HEK293 (cell line): ENCODE measurements around the gene TCEANC2.
"Not testable (repeated sequence)": the region's sequence is repeated elsewhere in the genome, so short reads cannot be mapped to it uniquely, and the experiment has no call there.

Source experiments
- CTCF ChIA-PET: fragments of 350-600 bp; formaldehyde crosslinking; extraction: SDS; loops from one replicate; lab custom pipeline; 2021; ENCODE audit warnings: antibody characterized with exemption; lab: Yijun Ruan, JAX
- POLR2A ChIA-PET: fragments of 300-600 bp; formaldehyde crosslinking; extraction: SDS; loops from one replicate; lab custom pipeline; 2020; ENCODE audit warnings: antibody characterized with exemption, inconsistent platforms; lab: Yijun Ruan, JAX
- H3K27ac ChIP-seq: fragments of 200-500 bp; sonication (Bioruptor generic); 2 replicates; pipeline ENCODE4 v1.5.1; 2014; ENCODE audit warnings: low read depth, low read length, control low read depth, inconsistent platforms; ENCODE audit errors: extremely low read depth
- H3K36me3 ChIP-seq, 2 experiments: fragments of 200-500 bp in 1 of 2; sonication (Bioruptor generic) in 1 of 2; 1 replicate in 1 of 2; 2 replicates in 1 of 2; pipeline ENCODE4 v1.5.1; 2014 to 2017; ENCODE audit warnings: inconsistent platforms in 2 of 2, low read length in 2 of 2; ENCODE audit not compliant: control insufficient read depth in 2 of 2, insufficient read depth in 1 of 2
- H3K4me1 ChIP-seq: fragments of 200-500 bp; sonication (Bioruptor generic); 2 replicates; pipeline ENCODE4 v1.5.1; 2014; ENCODE audit warnings: mild to moderate bottlenecking, low read length, inconsistent platforms; ENCODE audit not compliant: control insufficient read depth, insufficient read depth
- H3K4me3 ChIP-seq: 2 replicates; pipeline ENCODE4 v1.5.1; 2011; ENCODE audit warnings: low read depth, mild to moderate bottlenecking, control low read depth, low read length, moderate library complexity
- H3K9me3 ChIP-seq: fragments of 200-500 bp; sonication (Bioruptor generic); 2 replicates; pipeline ENCODE4 v1.5.1; 2014; ENCODE audit warnings: low read depth, low read length, inconsistent platforms; ENCODE audit not compliant: control insufficient read depth, insufficient read depth
- FEZF1 ChIP-seq: fragments of 450-650 bp; formaldehyde crosslinking; IDR thresholded peaks from 2 replicates; pipeline ENCODE4 v1.5.1; 2016; ENCODE audit warnings: missing biosample characterization, missing genetic modification characterization
- GLIS1 ChIP-seq: fragments of 450-650 bp; formaldehyde crosslinking; IDR thresholded peaks from 2 replicates; pipeline ENCODE4 v1.5.1; 2016; ENCODE audit warnings: missing biosample characterization, missing genetic modification characterization
- OSR2 ChIP-seq: fragments of 450-650 bp; formaldehyde crosslinking; IDR thresholded peaks from 2 replicates; pipeline ENCODE4 v1.5.1; 2016; ENCODE audit warnings: missing biosample characterization, missing genetic modification characterization
- SP3 ChIP-seq: fragments of 450-650 bp; formaldehyde crosslinking; IDR thresholded peaks from 2 replicates; pipeline ENCODE4 v1.5.1; 2016; ENCODE audit warnings: missing biosample characterization, missing genetic modification characterization
- YY1 ChIP-seq: fragments of 450-650 bp; formaldehyde crosslinking; IDR thresholded peaks from 2 replicates; pipeline ENCODE4 v1.5.1; 2018; ENCODE audit warnings: missing biosample characterization, missing genetic modification characterization
- ZNF146 ChIP-seq: fragments of 450-650 bp; formaldehyde crosslinking; IDR thresholded peaks from 2 replicates; pipeline ENCODE4 v1.5.1; 2016; ENCODE audit warnings: missing biosample characterization, missing genetic modification characterization
- ZNF16 ChIP-seq: fragments of 450-650 bp; formaldehyde crosslinking; IDR thresholded peaks from 2 replicates; pipeline ENCODE4 v1.5.1; 2016; ENCODE audit warnings: low read depth, missing biosample characterization, missing genetic modification characterization
- ZNF223 ChIP-seq: fragments of 450-650 bp; formaldehyde crosslinking; IDR thresholded peaks from 2 replicates; pipeline ENCODE4 v1.5.1; 2016; ENCODE audit warnings: missing biosample characterization, missing genetic modification characterization
- ZNF350 ChIP-seq: fragments of 450-650 bp; formaldehyde crosslinking; IDR thresholded peaks from 2 replicates; pipeline ENCODE4 v1.5.0; 2017; ENCODE audit warnings: missing biosample characterization, mild to moderate bottlenecking, missing genetic modification characterization
- ZNF423 ChIP-seq: fragments of 450-650 bp; formaldehyde crosslinking; IDR thresholded peaks from 2 replicates; pipeline ENCODE4 v1.5.1; 2016; ENCODE audit warnings: missing biosample characterization, missing genetic modification characterization
- ZNF514 ChIP-seq: fragments of 450-650 bp; formaldehyde crosslinking; IDR thresholded peaks from 2 replicates; pipeline ENCODE4 v1.5.1; 2016; ENCODE audit warnings: missing biosample characterization, missing genetic modification characterization
- ZNF544 ChIP-seq: fragments of 450-650 bp; formaldehyde crosslinking; IDR thresholded peaks from 2 replicates; pipeline ENCODE4 v1.5.0; 2017; ENCODE audit warnings: missing biosample characterization, missing genetic modification characterization
- ZNF785 ChIP-seq: fragments of 450-650 bp; formaldehyde crosslinking; IDR thresholded peaks from 2 replicates; pipeline ENCODE4 v1.5.1; 2016; ENCODE audit warnings: missing biosample characterization, missing genetic modification characterization
- TF ChIP-seq, protein P1 (sequence below): fragments of 450-650 bp; formaldehyde crosslinking; IDR thresholded peaks from 2 replicates; pipeline ENCODE4 v1.5.1; 2016; ENCODE audit warnings: missing biosample characterization, missing genetic modification characterization
- TF ChIP-seq, protein P2 (sequence below): fragments of 450-650 bp; formaldehyde crosslinking; IDR thresholded peaks from 2 replicates; pipeline ENCODE4 v1.5.1; 2016; ENCODE audit warnings: missing biosample characterization, missing genetic modification characterization
- TF ChIP-seq, protein P3 (sequence below): fragments of 450-650 bp; formaldehyde crosslinking; IDR thresholded peaks from 2 replicates; pipeline ENCODE4 v1.5.1; 2016; ENCODE audit warnings: missing biosample characterization, missing genetic modification characterization
- TF ChIP-seq, protein P4 (sequence below): fragments of 450-650 bp; formaldehyde crosslinking; IDR thresholded peaks from 2 replicates; pipeline ENCODE4 v1.5.1; 2016; ENCODE audit warnings: missing biosample characterization, missing genetic modification characterization

Gene TCEANC2

DNA sequence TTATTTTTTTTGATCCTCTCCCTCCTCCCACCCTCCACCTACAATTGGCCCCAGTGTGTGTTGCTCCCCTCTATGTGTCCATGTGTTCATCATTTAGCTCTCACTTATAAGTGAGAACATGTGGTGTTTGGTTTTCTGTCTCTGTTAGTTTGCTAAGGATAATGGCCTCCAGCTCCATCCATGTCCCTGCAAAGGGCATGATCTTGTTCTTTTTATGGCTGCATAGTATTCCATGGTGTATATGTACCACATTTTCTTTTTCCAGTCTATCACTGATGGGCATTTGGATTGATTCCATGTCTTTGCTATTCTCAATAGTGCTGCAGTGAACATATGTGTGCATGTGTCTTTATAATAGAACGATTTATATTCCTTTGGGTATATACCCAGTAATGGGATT, 28.6 kb upstream of the TCEANC2 start:
- H3K4me3 ChIP-seq, H3K9me3 ChIP-seq, H3K36me3 ChIP-seq, H3K4me1 ChIP-seq, CTCF ChIA-PET, POLR2A ChIA-PET, H3K27ac ChIP-seq: not testable (repeated sequence)
- TF ChIP-seq ZNF146, result peak; percentile 87

DNA sequence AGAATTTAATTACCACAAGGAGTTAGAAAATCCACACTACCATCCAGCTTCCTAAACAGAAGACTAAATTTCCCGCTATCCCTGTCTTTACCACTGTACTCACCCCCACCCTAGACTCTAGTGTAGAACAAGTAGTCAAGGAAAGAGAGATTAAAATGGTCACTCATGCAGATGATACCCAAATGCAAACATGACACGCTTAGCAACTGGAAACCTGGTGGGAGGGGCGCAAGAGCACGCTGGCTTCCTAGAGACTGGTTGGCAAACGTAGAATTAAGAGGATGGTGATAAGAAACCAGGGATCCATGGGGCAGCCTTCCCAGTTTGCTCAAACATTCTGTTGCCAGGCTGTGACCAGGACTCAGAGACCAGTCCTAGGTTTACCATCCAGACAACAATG, 25.6 kb upstream of the TCEANC2 start:
- ChIA-PET CTCF (no interaction called here), POLR2A (no interaction called here)
- no peak overlapping the region for H3K27ac ChIP-seq
- no peak for TF ChIP-seq ZNF544 (tag by site-specific recombination)
- peak; percentile 21; the same call in 1 of the 2 replicates for TF ChIP-seq OSR2 (tag by site-specific recombination)
- no peak overlapping the region for H3K4me3 ChIP-seq
- peaks cover 4% of the 10 kb centered on the region; the same call in 1 of the 2 replicates for H3K4me1 ChIP-seq
- H3K9me3 ChIP-seq, result no peaks in the 10 kb centered on the region
- peaks cover 5 to 20% of the 10 kb centered on the region in 2 experiments; a peak in 2 of 3 replicates for H3K36me3 ChIP-seq

DNA sequence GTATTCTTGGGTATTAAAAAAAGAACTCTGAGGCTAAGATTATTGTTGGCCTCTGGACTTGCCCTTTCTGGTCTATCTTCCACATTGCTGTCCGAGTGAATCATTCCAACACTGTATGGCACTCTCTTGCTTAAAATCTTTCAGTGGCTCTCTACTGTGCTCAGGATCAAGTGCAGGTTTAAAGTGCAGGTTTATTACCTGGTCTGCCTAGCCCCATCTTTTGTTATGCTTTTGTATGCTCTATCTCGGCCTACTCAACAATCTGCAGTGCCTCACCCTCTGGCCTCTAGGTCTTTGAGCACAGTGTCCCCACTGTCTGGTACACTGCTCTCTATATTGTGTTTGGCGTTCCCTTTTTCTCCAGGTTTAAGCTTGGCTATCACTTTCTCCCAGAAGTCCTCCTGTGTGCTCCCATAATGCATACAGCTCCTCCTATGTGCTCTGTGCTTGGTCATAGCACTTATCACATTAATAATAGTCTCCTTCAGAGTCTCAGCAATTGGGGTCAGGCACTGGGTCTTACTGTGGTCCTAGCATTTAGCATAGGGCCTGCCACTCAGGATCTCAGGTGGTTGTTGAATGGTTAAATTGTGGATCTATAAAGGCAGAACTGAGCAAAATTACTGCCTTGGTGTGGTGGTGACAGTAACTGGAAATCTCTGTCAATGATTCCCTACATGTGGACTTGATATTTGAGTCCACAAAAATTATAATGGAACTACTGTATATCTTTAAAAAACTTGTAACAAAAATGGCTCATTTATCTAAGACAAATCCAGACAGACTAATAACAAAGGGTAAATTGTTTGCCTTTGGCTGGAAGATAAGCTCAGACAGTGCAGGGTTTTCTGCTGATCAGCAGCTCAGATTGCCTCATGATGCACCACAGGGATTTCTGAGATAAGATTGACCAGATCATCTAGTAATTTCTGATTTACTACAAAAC, 24.8 kb upstream of the TCEANC2 start:
- TF ChIP-seq, protein P1, sequence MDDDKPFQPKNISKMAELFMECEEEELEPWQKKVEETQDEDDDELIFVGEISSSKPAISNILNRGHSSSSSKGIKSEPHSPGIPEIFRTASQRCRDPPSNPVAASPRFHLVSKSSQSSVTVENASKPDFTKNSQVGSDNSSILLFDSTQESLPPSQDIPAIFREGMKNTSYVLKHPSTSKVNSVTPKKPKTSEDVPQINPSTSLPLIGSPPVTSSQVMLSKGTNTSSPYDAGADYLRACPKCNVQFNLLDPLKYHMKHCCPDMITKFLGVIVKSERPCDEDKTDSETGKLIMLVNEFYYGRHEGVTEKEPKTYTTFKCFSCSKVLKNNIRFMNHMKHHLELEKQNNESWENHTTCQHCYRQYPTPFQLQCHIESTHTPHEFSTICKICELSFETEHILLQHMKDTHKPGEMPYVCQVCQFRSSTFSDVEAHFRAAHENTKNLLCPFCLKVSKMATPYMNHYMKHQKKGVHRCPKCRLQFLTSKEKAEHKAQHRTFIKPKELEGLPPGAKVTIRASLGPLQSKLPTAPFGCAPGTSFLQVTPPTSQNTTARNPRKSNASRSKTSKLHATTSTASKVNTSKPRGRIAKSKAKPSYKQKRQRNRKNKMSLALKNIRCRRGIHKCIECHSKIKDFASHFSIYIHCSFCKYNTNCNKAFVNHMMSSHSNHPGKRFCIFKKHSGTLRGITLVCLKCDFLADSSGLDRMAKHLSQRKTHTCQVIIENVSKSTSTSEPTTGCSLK, result no peak
- TF ChIP-seq ZNF423 (tag by site-specific recombination) (no peak), GLIS1 (tag by site-specific recombination) (no peak), SP3 (tag by site-specific recombination) (no peak), ZNF16 (tag by site-specific recombination) (no peak), YY1 (tag by site-specific recombination) (no peak), ZNF785 (no peak), ZNF223 (tag by site-specific recombination) (no peak), ZNF350 (tag by site-specific recombination) (no peak), ZNF514 (tag by site-specific recombination) (no peak), FEZF1 (tag by site-specific recombination) (no peak)
- TF ChIP-seq, protein P2, sequence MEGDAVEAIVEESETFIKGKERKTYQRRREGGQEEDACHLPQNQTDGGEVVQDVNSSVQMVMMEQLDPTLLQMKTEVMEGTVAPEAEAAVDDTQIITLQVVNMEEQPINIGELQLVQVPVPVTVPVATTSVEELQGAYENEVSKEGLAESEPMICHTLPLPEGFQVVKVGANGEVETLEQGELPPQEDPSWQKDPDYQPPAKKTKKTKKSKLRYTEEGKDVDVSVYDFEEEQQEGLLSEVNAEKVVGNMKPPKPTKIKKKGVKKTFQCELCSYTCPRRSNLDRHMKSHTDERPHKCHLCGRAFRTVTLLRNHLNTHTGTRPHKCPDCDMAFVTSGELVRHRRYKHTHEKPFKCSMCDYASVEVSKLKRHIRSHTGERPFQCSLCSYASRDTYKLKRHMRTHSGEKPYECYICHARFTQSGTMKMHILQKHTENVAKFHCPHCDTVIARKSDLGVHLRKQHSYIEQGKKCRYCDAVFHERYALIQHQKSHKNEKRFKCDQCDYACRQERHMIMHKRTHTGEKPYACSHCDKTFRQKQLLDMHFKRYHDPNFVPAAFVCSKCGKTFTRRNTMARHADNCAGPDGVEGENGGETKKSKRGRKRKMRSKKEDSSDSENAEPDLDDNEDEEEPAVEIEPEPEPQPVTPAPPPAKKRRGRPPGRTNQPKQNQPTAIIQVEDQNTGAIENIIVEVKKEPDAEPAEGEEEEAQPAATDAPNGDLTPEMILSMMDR (tag by site-specific recombination), result no peak
- TF ChIP-seq, protein P3, sequence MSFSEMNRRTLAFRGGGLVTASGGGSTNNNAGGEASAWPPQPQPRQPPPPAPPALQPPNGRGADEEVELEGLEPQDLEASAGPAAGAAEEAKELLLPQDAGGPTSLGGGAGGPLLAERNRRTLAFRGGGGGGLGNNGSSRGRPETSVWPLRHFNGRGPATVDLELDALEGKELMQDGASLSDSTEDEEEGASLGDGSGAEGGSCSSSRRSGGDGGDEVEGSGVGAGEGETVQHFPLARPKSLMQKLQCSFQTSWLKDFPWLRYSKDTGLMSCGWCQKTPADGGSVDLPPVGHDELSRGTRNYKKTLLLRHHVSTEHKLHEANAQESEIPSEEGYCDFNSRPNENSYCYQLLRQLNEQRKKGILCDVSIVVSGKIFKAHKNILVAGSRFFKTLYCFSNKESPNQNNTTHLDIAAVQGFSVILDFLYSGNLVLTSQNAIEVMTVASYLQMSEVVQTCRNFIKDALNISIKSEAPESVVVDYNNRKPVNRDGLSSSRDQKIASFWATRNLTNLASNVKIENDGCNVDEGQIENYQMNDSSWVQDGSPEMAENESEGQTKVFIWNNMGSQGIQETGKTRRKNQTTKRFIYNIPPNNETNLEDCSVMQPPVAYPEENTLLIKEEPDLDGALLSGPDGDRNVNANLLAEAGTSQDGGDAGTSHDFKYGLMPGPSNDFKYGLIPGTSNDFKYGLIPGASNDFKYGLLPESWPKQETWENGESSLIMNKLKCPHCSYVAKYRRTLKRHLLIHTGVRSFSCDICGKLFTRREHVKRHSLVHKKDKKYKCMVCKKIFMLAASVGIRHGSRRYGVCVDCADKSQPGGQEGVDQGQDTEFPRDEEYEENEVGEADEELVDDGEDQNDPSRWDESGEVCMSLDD (tag by site-specific recombination), result no peak
- TF ChIP-seq, protein P4, sequence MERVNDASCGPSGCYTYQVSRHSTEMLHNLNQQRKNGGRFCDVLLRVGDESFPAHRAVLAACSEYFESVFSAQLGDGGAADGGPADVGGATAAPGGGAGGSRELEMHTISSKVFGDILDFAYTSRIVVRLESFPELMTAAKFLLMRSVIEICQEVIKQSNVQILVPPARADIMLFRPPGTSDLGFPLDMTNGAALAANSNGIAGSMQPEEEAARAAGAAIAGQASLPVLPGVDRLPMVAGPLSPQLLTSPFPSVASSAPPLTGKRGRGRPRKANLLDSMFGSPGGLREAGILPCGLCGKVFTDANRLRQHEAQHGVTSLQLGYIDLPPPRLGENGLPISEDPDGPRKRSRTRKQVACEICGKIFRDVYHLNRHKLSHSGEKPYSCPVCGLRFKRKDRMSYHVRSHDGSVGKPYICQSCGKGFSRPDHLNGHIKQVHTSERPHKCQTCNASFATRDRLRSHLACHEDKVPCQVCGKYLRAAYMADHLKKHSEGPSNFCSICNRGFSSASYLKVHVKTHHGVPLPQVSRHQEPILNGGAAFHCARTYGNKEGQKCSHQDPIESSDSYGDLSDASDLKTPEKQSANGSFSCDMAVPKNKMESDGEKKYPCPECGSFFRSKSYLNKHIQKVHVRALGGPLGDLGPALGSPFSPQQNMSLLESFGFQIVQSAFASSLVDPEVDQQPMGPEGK (tag by site-specific recombination), result no peak
- H3K9me3 ChIP-seq, result no peaks in the 10 kb centered on the region
- no peak overlapping the region; the same call in 1 of the 2 replicates for H3K27ac ChIP-seq
- H3K4me3 ChIP-seq, result no peak overlapping the region
- ChIA-PET CTCF (interaction anchor here (0.6 to 1.0 kb wide), 2 partner anchors 12 to 345 kb away, joined by 3 read pairs; no protein-coding TSS in a partner anchor), POLR2A (no interaction called here)
- H3K36me3 ChIP-seq, result peaks cover 7 to 27% of the 10 kb centered on the region in 2 experiments; a peak in 2 of 3 replicates
- H3K4me1 ChIP-seq, result peaks cover 4% of the 10 kb centered on the region; the same call in 1 of the 2 replicates
